ENCODE measurements around the gene ABCA13. TPM values are rescaled to one million over a fixed set of nuclear protein-coding genes. Genes with fewer than 3 reads are reported as not detected.

The ABCA13 gene
- total RNA-seq, 1 donor = 0.54 TPM

GRCh38 chr7:48428091-48428684, 256.9 kb downstream of the ABCA13 start:
- TF ChIP-seq, protein P1, sequence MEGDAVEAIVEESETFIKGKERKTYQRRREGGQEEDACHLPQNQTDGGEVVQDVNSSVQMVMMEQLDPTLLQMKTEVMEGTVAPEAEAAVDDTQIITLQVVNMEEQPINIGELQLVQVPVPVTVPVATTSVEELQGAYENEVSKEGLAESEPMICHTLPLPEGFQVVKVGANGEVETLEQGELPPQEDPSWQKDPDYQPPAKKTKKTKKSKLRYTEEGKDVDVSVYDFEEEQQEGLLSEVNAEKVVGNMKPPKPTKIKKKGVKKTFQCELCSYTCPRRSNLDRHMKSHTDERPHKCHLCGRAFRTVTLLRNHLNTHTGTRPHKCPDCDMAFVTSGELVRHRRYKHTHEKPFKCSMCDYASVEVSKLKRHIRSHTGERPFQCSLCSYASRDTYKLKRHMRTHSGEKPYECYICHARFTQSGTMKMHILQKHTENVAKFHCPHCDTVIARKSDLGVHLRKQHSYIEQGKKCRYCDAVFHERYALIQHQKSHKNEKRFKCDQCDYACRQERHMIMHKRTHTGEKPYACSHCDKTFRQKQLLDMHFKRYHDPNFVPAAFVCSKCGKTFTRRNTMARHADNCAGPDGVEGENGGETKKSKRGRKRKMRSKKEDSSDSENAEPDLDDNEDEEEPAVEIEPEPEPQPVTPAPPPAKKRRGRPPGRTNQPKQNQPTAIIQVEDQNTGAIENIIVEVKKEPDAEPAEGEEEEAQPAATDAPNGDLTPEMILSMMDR (IDR thresholded peaks at IDR 0.05; ENCODE audit: insufficient read depth, low read length) = no peak
- no peak overlapping the region for H3K4me3 ChIP-seq (ENCODE audit: low read depth, low read length)
- DNase-seq (ENCODE audit: low read depth) = no peak

DNA sequence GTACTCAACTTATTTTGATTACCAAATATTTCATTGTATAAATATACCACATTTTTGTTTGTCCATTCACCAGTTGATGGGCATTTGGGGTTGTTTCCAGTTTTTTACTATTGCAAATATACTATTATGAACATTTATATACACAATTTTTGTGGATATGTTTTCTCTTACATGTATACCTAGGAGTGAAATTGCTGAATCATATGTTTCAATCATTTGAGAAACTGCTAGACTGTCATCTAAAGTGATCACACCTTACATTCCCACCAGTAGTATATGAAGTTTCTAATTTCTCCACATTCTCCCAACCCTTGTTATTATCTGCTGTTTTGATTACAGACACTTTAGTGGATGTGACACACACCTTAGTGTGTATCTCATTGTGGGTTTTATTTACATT, 257.9 kb downstream of the ABCA13 start:
- TF ChIP-seq, protein P1 (IDR thresholded peaks at IDR 0.05; ENCODE audit: insufficient read depth, low read length) = no peak
- no peak for DNase-seq (ENCODE audit: low read depth)
- H3K4me3 ChIP-seq (ENCODE audit: low read depth, low read length) = no peak overlapping the region

GRCh38 chr7:48438206-48438605, 266.9 kb downstream of the ABCA13 start:
- TF ChIP-seq, protein P1 (IDR thresholded peaks at IDR 0.05; ENCODE audit: insufficient read depth, low read length) = no peak
- H3K4me3 ChIP-seq (ENCODE audit: low read depth, low read length) = no peak overlapping the region
- no peak for DNase-seq (ENCODE audit: low read depth)

- H3K4me3 ChIP-seq (ENCODE audit: low read depth, low read length) = no peak overlapping the region
- no peak for DNase-seq (ENCODE audit: low read depth)
- TF ChIP-seq, protein P1 (IDR thresholded peaks at IDR 0.05; ENCODE audit: insufficient read depth, low read length) = no peak
Observed at GRCh38 chr7:48441848-48442492, 270.7 kb downstream of the ABCA13 start.

GRCh38 chr7:48443051-48443450, 271.8 kb downstream of the ABCA13 start:
- TF ChIP-seq, protein P1 (IDR thresholded peaks at IDR 0.05; ENCODE audit: insufficient read depth, low read length) = no peak
- no peak overlapping the region for H3K4me3 ChIP-seq (ENCODE audit: low read depth, low read length)
- DNase-seq (ENCODE audit: low read depth) = no peak

- DNase-seq (ENCODE audit: low read depth) = no peak
- H3K4me3 ChIP-seq (ENCODE audit: low read depth, low read length) = no peak overlapping the region
- TF ChIP-seq, protein P1 (IDR thresholded peaks at IDR 0.05; ENCODE audit: insufficient read depth, low read length) = no peak
Observed at GRCh38 chr7:48446721-48447120, 275.5 kb downstream of the ABCA13 start.
